Testis (tissue), 3 donors: ENCODE results near the gene DCAF10. TPM values are rescaled to one million over a fixed set of nuclear protein-coding genes. Genes with fewer than 3 reads are reported as not detected.

Source experiments
- DNase-seq: peaks from one replicate; pipeline ENCODE4 v3.0.0-alpha.2; 2019
- H3K27ac ChIP-seq, 2 donors: fragments of 200-600 bp; sonication (generic); one replicate each; pipeline ENCODE4 v1.5.1; 2019
- H3K27me3 ChIP-seq: fragments of 200-600 bp; sonication (generic); one replicate; pipeline ENCODE4 v1.5.1; 2019
- H3K36me3 ChIP-seq: fragments of 200-600 bp; sonication (generic); one replicate; pipeline ENCODE4 v1.5.1; 2017; ENCODE audit warnings: low read depth; ENCODE audit errors: missing control alignments
- H3K4me1 ChIP-seq: fragments of 200-600 bp; sonication (generic); one replicate; pipeline ENCODE4 v1.5.1; 2019
- H3K4me3 ChIP-seq, 2 donors: fragments of 200-600 bp; sonication (generic); one replicate each; pipeline ENCODE4 v1.5.1; 2017 to 2019
- H3K9me3 ChIP-seq: fragments of 200-600 bp; sonication (generic); one replicate; pipeline ENCODE4 v1.5.1; 2017
- CTCF ChIP-seq, 3 experiments: fragments of 450-650 bp in 2 of 3; fragments of 200-600 bp in 1 of 3; sonication (generic) in 1 of 3; IDR thresholded peaks; one replicate each; pipeline ENCODE4 v1.5.1; 2016 to 2019; ENCODE audit warnings: antibody characterized with exemption in 3 of 3, mild to moderate bottlenecking in 2 of 3, moderate library complexity in 1 of 3
- POLR2A ChIP-seq: fragments of 450-650 bp; IDR thresholded peaks from one replicate; pipeline ENCODE4 v1.6.1; 2017; ENCODE audit warnings: antibody characterized with exemption, mild to moderate bottlenecking, moderate library complexity
- WGBS, 2 donors: methylation state at CpG; one replicate each; pipeline ENCODE4 v1.1.5; 2018; 5-methylcytosine and 5-hydroxymethylcytosine counted together
- intact Hi-C: fragments of 100-400 bp; cut with DNase I; formaldehyde crosslinking; loops from one replicate; pipeline ENCODE4 v1.15.1; 2023; ENCODE audit warnings: low total_unique reads
- polyA plus RNA-seq: library from polyadenylated mRNA; stranded (reverse); fragments of 350-450 nt; fragmentation: Illumina TruSeq; extraction: RNeasy Lipid Tissue Mini Kit (QIAGEN cat#74804); gene quantifications from one replicate; pipeline ENCODE4 v1.2.3, GENCODE V29; 2014; ENCODE audit warnings: low read depth, low replicate concordance; ENCODE audit not compliant: insufficient read depth
- total RNA-seq, 2 donors: library from RNA; depleted of rRNA; stranded (reverse); fragments of >200 nt; gene quantifications; one replicate each; pipeline ENCODE4 v1.2.3, GENCODE V29; 2016

The DCAF10 gene
- total and polyA plus RNA-seq, 3 donors from 2014 or later, result 77.3 to 104 (median 77.9) TPM

GRCh38 chr9:37916471-37917312, 116.1 kb downstream of the DCAF10 start:
- intact Hi-C loops, result loop anchor here (10.0 kb wide), 1 partner anchor 148 kb away; the partner anchor contains the start of gene SHB
- Histone ChIP-seq H3K27ac (peak overlapping the region in 1 of 2 donors; percentile 44), H3K36me3 (no peaks in the 10 kb centered on the region), H3K4me3 (no peak overlapping the region), H3K4me1 (peaks cover 5% of the 10 kb centered on the region), H3K9me3 (no peaks in the 10 kb centered on the region), H3K27me3 (no peaks in the 10 kb centered on the region)
- DNase-seq, result peak; percentile 24
- 72 to 75% methylated on average over 18 of the region's 18 CpGs for WGBS, 2 donors
- TF ChIP-seq POLR2A (no peak), CTCF (IDR thresholded peaks at IDR 0.05) (no peak)

Other genes with a start within 250 kb of the DCAF10 start
- 10 to 100 TPM; 28.3 to 31.7 TPM for gene FBXO10, start 224.4 kb upstream of the DCAF10 start, total RNA-seq
- 28.7 TPM for gene FBXO10, start 224.4 kb upstream of the DCAF10 start, polyA plus RNA-seq
- gene TOMM5, start 208.2 kb upstream of the DCAF10 start, total RNA-seq, result 100 to 1,000 TPM in 1 of 2 donors, 10 to 100 TPM in 1; 96.5 to 113 TPM
- gene TOMM5, start 208.2 kb upstream of the DCAF10 start, polyA plus RNA-seq, result 126 TPM
- 10 to 100 TPM; 48.0 to 67.3 TPM for gene FRMPD1, start 149.8 kb upstream of the DCAF10 start, total RNA-seq
- gene FRMPD1, start 149.8 kb upstream of the DCAF10 start, polyA plus RNA-seq, result 15.9 TPM
- 10 to 100 TPM in 1 of 2 donors, 1 to 10 TPM in 1; 5.8 to 10.9 TPM for gene TRMT10B, start 47.0 kb upstream of the DCAF10 start, total RNA-seq
- gene TRMT10B, start 47.0 kb upstream of the DCAF10 start, polyA plus RNA-seq, result 4.9 TPM
- 10 to 100 TPM; 74.3 to 78.4 TPM for gene EXOSC3, start 15.7 kb upstream of the DCAF10 start, total RNA-seq
- 75.6 TPM for gene EXOSC3, start 15.7 kb upstream of the DCAF10 start, polyA plus RNA-seq
- 10 to 100 TPM; 19.1 to 27.4 TPM for gene SLC25A51, start 103.3 kb downstream of the DCAF10 start, total RNA-seq
- 18.4 TPM for gene SLC25A51, start 103.3 kb downstream of the DCAF10 start, polyA plus RNA-seq